Naive B cell (primary cell): ENCODE data around the gene GPR137C. TPM values are rescaled to one million over a fixed set of nuclear protein-coding genes. Genes with fewer than 3 reads are reported as not detected.

Experiments used
- ATAC-seq, 2 donors: fragments of 150-1000 bp; cut with Tn5 transposase; 2 replicates each; pipeline ENCODE4 v1.10.0; 2021; ENCODE audit warnings: low read depth in 2 of 2, mild to moderate bottlenecking in 2 of 2, moderate library complexity in 2 of 2
- DNase-seq: peaks from one replicate; pipeline ENCODE4 v3.0.0; 2022
- H3K27ac Mint-ChIP-seq, 6 donors: one replicate each; pipeline ENCODE4 v1.8.0; 2020 to 2022; ENCODE audit warnings: mild to moderate bottlenecking in 6 of 6, mixed read lengths in 6 of 6, moderate library complexity in 5 of 6, inconsistent platforms in 2 of 6
- H3K27me3 Mint-ChIP-seq, 3 donors: one replicate each; pipeline ENCODE4 v1.8.0; 2021 to 2022; ENCODE audit warnings: mixed read lengths in 3 of 3, mild to moderate bottlenecking in 1 of 3
- H3K36me3 Mint-ChIP-seq, 2 donors: one replicate each; pipeline ENCODE4 v1.8.0; 2020 to 2022; ENCODE audit warnings: mixed read lengths in 2 of 2, inconsistent platforms in 1 of 2, mild to moderate bottlenecking in 1 of 2
- H3K4me1 Mint-ChIP-seq, 3 donors: one replicate each; pipeline ENCODE4 v1.8.0; 2020 to 2022; ENCODE audit warnings: mixed read lengths in 3 of 3, inconsistent platforms in 1 of 3, mild to moderate bottlenecking in 1 of 3, moderate library complexity in 1 of 3
- H3K4me3 Mint-ChIP-seq, 8 donors: one replicate each; pipeline ENCODE4 v1.8.0; 2020 to 2022; ENCODE audit warnings: mild to moderate bottlenecking in 8 of 8, mixed read lengths in 8 of 8, moderate library complexity in 8 of 8, inconsistent platforms in 2 of 8
- H3K9me3 Mint-ChIP-seq, 7 donors: one replicate each; pipeline ENCODE4 v1.8.0; 2020 to 2022; ENCODE audit warnings: mixed read lengths in 7 of 7, mild to moderate bottlenecking in 5 of 7, inconsistent platforms in 2 of 7, moderate library complexity in 1 of 7
- polyA plus RNA-seq, 6 donors: library from polyadenylated mRNA; unstranded; fragments of 300-500 nt; fragmentation: Illumina TruSeq; gene quantifications; one replicate each; pipeline ENCODE4 v1.2.3, GENCODE V29; 2021; ENCODE audit warnings: low read depth in 6 of 6

GPR137C gene
- polyA plus RNA-seq, 6 donors from 2014 or later = 0.12 TPM; not detected in 5

DNA sequence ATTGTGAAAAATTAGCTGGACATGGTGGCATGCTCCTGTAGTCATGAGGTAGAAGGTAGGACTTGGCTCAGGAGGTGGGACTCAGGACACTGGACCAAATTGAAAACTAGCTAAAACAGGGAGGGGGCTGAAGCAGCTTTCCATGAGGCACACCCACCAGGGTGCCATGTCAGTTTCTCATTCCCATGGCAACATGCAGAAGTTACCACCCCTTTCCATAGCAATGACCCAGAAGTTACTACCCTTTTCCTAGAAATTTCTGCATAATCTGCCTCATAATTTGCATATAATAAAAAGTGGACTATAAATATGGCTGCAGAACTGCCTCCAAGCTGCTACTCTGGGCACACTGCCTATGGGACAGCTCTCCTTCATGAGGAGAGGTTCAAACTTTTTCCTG, 104.3 kb downstream of the GPR137C start:
- ATAC-seq (no peak), DNase-seq (no peak)
- Mint-ChIP-seq H3K27ac (no peak overlapping the region), H3K27me3 (no peaks in the 10 kb centered on the region), H3K4me3 (no peak overlapping the region), H3K4me1 (no peaks in the 10 kb centered on the region), H3K9me3 (no peaks in the 10 kb centered on the region), H3K36me3 (peaks cover 5 to 13% of the 10 kb centered on the region in 2 donors)

DNA sequence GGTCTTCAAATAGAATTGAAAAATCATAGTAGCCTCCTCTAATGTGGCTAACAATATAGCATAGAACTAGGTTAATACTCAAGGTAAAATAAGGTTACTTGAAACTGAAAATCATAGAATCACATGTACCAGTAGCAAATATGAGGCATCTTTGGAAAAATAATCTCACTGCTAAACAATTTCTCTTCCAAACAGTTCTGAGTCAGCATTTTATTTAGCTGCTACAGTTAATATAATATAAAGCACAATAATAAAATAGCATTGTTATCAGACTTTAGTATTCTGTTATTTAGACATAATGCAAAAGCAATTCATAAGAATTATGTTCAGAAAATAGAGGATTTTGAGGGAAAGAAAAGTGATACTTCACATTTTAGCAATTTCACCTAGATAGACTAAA, 107.7 kb downstream of the GPR137C start:
- no peak overlapping the region for H3K27ac Mint-ChIP-seq
- H3K36me3 Mint-ChIP-seq = peaks cover 0 to 23% of the 10 kb centered on the region in 2 donors
- H3K4me1 Mint-ChIP-seq = no peaks in the 10 kb centered on the region
- ATAC-seq (no peak), DNase-seq (no peak)
- H3K4me3 Mint-ChIP-seq = no peak overlapping the region
- no peaks in the 10 kb centered on the region for H3K9me3 Mint-ChIP-seq
- no peaks in the 10 kb centered on the region for H3K27me3 Mint-ChIP-seq

DNA sequence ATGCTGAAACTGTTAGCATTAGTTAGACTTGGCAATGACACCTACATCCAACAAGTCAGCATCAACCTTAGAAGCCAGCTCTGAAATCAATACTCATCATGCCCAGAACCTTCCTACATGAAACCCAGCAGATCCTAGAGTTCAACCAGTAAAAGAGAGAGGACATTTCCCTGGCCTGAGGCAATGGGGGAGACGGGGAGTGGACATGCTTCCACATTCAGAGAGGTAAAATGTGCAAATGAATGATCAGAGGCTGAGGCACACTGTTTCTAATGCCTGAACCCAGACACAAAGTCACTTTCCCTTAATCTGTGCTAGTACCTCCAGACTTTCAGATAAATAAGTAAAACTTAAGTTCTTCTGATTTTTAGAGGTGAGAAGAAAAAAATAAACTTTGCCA, 108.2 kb downstream of the GPR137C start:
- DNase-seq (no peak), ATAC-seq (no peak)
- H3K27ac Mint-ChIP-seq = no peak overlapping the region

DNA sequence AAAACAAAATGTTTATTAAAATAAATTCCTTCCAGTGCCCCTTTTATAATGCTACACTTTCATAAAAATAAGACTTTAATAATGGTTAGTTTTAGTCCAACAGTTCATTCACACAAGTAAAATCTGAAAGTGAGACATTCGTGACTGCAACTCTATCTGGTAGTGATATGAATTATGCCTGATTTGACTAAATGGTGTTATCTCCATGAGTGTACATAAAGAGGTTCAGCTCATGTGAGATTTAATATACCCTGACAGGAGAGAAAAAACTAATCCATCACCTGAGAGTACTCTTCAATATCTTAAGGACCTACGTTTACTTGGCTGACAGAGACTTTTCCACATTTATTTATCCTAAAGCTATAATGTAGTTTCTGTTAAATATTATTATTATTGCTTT, 108.7 kb downstream of the GPR137C start:
- no peaks in the 10 kb centered on the region for H3K4me1 Mint-ChIP-seq
- H3K27me3 Mint-ChIP-seq = no peaks in the 10 kb centered on the region
- peaks cover 0 to 30% of the 10 kb centered on the region in 2 donors for H3K36me3 Mint-ChIP-seq
- no peak for DNase-seq
- no peak for ATAC-seq
- H3K4me3 Mint-ChIP-seq = no peak overlapping the region
- no peaks in the 10 kb centered on the region for H3K9me3 Mint-ChIP-seq
- peak overlapping the region in 1 of 6 donors; percentile 59 for H3K27ac Mint-ChIP-seq

More for the DNA sequence above, 108.2 kb downstream of the GPR137C start:
- no peaks in the 10 kb centered on the region for H3K4me1 Mint-ChIP-seq
- H3K36me3 Mint-ChIP-seq = peaks cover 0 to 25% of the 10 kb centered on the region in 2 donors
- no peaks in the 10 kb centered on the region for H3K27me3 Mint-ChIP-seq
- H3K9me3 Mint-ChIP-seq = no peaks in the 10 kb centered on the region
- H3K4me3 Mint-ChIP-seq = no peak overlapping the region

GRCh38 chr14:52663850-52664249, 111.2 kb downstream of the GPR137C start:
- no peak overlapping the region for H3K27ac Mint-ChIP-seq
- H3K27me3 Mint-ChIP-seq = no peaks in the 10 kb centered on the region
- ATAC-seq (no peak), DNase-seq (no peak)
- H3K4me1 Mint-ChIP-seq = no peaks in the 10 kb centered on the region
- no peak overlapping the region for H3K4me3 Mint-ChIP-seq
- H3K9me3 Mint-ChIP-seq = no peaks in the 10 kb centered on the region
- peaks cover 0 to 27% of the 10 kb centered on the region in 2 donors for H3K36me3 Mint-ChIP-seq

GRCh38 chr14:52678591-52678990, 126.0 kb downstream of the GPR137C start:
- Mint-ChIP-seq H3K27me3 (no peaks in the 10 kb centered on the region), H3K9me3 (no peaks in the 10 kb centered on the region), H3K27ac (no peak overlapping the region), H3K36me3 (peaks cover 0 to 6% of the 10 kb centered on the region in 2 donors), H3K4me1 (no peaks in the 10 kb centered on the region), H3K4me3 (no peak overlapping the region)
- DNase-seq = no peak
- ATAC-seq = peak; percentile 32 to 56

DNA sequence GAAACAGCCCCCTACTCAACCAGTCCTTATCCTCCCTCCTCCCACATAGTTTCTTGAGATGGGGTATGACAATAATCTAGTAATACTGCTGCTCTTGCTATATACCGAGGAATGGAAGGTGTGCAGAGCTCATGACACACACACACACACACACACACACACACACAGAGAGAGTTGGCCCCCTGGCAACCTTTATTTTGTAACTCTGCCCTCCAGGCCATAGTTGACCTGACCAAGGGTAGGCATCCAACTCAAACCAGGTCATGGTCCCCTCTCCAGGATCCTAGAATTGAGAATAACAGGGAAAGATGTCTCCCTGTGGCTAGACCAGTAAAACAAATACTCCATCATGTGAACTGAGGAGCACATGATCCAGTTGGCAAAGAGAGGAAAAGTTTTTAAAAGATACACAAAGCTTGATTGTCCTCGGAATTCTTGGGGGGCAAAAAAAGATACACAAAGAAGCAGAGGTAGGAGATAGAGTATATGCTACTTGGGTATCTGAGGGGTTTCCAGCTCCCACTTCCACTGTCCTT, 131.4 kb downstream of the GPR137C start:
- DNase-seq (no peak), ATAC-seq (no peak)
- no peaks in the 10 kb centered on the region for H3K27me3 Mint-ChIP-seq
- no peak overlapping the region for H3K4me3 Mint-ChIP-seq
- peak overlapping the region in 3 of 6 donors; percentile 33 to 89 (median 79) for H3K27ac Mint-ChIP-seq
- H3K4me1 Mint-ChIP-seq = peaks cover 21 to 44% (median 39%) of the 10 kb centered on the region in 3 donors
- H3K36me3 Mint-ChIP-seq = no peaks in the 10 kb centered on the region
- no peaks in the 10 kb centered on the region for H3K9me3 Mint-ChIP-seq

GRCh38 chr14:52686176-52686575, 133.5 kb downstream of the GPR137C start:
- H3K4me3 Mint-ChIP-seq = no peak overlapping the region
- ATAC-seq = no peak
- peaks cover 0 to 4% of the 10 kb centered on the region in 2 donors for H3K36me3 Mint-ChIP-seq
- H3K27ac Mint-ChIP-seq = peak overlapping the region in 2 of 6 donors; percentile 41 to 42
- H3K4me1 Mint-ChIP-seq = peaks cover 25 to 58% (median 46%) of the 10 kb centered on the region in 3 donors
- DNase-seq = no peak
- H3K27me3 Mint-ChIP-seq = no peaks in the 10 kb centered on the region
- no peaks in the 10 kb centered on the region for H3K9me3 Mint-ChIP-seq

Other genes with a start within 250 kb of the GPR137C start
- under 1 TPM in 5 of 6 donors, not detected in 1; 0.23 to 0.88 (median 0.39) TPM for gene PTGER2, start 238.5 kb upstream of the GPR137C start, polyA plus RNA-seq
- 1 to 10 TPM in 4 of 6 donors, under 1 TPM in 1, not detected in 1; 0.78 to 1.9 (median 1.4) TPM for gene TXNDC16, start 331 bp upstream of the GPR137C start, polyA plus RNA-seq
- 10 to 100 TPM; 20.4 to 26.0 (median 23.2) TPM for gene ERO1A, start 142.7 kb downstream of the GPR137C start, polyA plus RNA-seq
- 10 to 100 TPM; 46.9 to 76.5 (median 69.7) TPM for gene PSMC6, start 154.4 kb downstream of the GPR137C start, polyA plus RNA-seq
- gene STYX, start 177.3 kb downstream of the GPR137C start, polyA plus RNA-seq = 10 to 100 TPM; 14.9 to 20.4 (median 17.1) TPM
- gene GNPNAT1, start 238.8 kb downstream of the GPR137C start, polyA plus RNA-seq = 10 to 100 TPM in 1 of 6 donors, 1 to 10 TPM in 5; 3.3 to 16.0 (median 8.4) TPM